EL (cell line): ENCODE results near the gene CCDC57.
"Not testable (repeated sequence)": the region's sequence is repeated elsewhere in the genome, so short reads cannot be mapped to it uniquely, and the experiment has no call there.

ENCODE experiments used
- DNase-seq: peaks from one replicate; pipeline ENCODE4 v3.0.0-alpha.2; 2016

Gene CCDC57

DNA sequence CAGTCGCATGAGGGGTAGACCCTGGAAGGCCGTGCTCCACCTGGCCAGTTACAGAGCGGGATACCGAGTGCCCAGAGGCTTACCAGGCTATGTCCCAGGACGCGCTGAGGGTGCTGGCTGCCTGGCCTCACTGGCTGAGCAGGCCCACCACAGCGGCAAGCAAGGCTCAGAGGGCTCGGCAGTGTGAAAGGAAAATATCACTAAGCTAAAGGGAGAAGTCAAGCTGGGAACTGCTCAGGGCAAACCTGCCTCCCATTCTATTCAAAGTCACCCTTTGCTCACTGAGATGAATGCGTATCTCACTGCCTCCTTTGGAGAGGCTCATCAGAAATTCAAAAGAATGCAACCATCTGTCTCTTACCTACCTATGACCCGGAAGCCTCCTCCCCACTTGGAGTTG, 37.4 kb downstream of the CCDC57 start:
- DNase-seq, result no peak

DNA sequence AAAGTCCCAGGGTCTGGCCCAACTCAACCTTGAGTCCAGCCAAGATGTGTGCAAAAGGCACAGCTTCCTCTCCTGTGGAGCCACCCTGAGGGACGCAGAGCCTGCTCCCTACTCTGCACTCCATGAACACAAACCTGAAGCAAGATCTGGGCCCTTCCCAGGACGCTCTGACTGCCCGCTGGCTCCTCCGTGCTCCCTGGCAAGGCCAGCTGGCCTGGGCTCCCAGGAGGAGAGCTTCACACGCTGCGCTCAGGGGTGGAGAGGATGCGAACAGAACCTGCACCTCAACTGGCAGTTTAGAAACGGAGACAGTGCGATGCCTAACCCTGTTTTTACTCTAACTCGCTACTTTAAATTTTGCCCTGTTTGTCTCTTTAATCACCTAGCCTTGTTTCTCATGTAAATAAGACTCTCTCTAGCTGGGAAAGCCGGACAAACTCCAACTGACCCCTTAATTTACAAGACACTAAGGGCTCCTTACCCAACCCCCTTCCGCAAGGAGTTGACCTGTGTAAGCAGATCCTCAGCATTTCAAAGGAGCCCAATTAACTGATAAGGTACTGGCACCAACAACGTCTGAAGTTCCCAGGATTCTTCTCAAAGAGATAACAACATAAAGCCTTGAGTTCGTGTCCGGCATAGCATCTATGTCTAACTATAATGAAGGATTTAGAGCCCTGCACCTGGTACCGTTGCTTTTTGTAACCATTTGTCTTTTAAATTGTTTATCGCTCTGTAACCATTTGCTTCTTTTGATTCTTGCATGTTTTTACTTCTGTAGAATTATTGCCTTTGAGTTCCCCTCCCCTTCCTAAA, 38.4 kb downstream of the CCDC57 start:
- DNase-seq, result not testable (repeated sequence)

DNA sequence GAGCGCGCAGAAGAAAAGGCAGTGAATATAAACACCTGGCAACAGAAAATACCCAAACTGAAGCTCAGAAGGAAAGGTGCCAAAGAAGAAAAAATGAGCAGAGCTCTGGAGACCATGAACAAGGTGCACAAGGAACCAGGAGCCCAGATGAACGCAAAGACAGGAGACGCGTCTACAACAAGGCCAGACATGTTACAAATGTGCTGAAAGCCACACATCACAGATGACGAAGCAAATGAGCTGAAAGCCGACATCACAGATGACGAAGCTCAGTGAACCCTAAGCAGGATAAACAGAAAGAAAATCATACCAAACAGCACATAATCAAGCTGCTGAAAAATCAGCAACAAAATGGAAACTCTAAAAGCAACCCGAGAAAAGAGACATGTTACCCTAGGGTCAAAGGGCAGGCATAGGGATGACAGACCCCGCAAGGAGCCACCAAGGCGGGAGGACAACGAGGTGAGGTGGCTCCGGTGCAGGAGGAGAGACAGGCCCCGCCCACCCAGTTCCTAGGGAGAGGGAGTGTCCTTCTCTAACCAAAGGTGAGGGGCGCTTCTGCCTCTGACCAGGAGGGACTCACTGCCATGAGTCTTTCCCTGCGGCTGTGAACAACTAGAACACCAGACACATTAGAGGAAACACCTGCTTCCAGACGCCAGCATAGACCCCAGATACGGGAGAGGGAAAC, 39.1 kb downstream of the CCDC57 start:
- no peak for DNase-seq

DNA sequence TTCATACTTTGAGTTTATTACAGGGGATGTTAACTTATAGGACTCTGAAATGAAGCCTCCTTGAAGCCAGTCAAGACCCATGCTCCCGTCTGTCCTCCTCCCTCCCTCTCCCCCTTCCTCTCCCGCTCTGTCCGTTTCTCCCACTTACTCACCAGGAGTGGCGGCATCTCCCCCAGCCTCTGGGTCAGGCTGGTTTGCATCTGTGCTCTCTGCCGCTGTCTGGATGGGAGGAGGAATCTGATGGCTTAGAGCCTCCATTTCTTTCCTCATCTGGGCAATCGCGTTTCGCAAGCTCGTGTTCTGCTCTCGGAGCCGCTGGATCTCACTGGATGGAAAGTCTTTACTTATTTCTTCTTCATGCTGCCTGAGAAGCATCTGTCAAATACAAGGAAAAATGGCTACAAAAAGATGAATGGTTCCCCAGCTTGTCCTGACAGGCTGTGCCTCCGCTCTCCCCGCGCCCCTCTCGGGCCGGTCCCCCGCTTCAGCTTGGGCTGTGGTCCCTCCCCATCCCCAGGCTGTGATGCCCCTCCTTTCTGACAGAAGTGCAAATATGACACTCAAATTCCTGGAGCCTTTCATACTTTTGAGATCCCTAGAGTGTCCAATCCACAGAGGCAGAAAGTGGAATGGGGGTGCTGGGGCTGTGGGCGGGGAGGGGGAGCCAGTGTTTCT, 40.0 kb downstream of the CCDC57 start:
- no peak for DNase-seq

DNA sequence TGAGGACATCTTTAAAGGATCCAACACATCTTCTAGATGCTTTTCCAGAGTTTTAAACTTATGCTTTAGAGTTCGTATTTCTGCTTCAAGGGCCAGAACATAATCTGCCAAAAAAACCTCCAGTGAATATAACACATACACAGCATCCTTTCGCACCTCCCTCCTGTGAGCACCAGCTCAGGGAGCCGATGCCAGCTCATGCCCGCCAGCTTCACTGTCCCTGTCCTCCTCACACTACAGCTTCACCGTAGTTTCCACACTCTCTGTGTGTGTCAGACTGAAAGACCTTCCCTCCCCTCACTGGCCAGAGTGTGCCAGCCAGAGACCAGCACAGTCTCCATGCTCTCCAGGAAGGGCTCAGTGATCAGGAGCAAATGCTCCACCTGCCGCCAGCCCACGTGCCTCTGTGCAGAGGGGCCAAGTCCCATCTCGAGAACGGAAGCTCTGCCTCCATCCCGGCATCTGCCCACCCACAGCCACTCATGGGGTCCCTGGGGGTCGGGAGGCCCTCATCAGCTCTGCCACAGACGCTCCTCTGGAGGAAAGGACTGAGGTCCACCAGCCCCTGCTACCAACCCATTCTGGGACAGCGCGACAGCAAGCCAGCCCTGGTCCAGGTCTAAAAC, 40.8 kb downstream of the CCDC57 start:
- DNase-seq, result no peak

DNA sequence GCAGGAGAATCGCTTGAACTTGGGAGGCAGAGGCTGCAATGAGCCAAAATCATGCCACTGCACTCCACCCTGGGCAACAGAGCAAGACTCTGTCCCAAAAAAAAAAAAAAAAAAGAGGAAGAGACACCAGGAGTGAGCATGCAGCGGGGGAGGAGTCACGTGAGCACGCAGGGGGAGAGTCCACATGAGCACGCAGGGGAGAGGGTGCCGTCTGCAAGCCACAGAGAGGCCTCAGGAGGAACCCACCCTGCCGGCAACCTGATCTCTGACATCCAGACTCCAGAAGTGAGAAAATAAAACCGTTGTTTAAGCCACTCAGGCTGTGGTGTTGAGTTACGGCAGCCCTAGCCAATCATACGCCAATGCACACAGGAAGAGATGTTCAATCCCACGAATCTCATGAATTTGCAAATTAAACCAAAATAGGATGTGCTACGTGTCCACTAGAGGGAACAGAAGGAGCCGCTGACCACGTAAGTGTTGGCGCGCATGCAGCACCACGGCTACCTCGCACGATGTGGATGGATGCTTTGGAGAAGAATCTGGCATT, 42.2 kb downstream of the CCDC57 start:
- no peak for DNase-seq

DNA sequence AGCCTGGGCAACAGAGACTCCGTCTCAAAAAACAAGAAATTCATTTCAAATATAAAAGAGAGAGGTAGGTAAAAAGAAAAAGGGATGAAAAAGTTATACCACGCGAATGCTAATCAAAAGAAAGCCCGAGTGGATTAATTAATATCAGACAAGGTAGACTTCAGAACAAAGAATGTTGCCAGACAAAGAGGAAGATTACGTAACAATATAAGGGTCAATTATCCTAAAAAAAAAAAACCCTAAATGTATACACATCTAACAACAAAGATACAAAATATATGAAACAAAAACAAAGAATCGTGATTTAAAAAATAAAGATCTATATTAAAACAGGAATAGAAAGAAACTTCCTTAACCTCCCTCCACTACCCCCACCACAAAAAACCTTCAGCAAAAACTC, 44.1 kb downstream of the CCDC57 start:
- DNase-seq, result no peak

DNA sequence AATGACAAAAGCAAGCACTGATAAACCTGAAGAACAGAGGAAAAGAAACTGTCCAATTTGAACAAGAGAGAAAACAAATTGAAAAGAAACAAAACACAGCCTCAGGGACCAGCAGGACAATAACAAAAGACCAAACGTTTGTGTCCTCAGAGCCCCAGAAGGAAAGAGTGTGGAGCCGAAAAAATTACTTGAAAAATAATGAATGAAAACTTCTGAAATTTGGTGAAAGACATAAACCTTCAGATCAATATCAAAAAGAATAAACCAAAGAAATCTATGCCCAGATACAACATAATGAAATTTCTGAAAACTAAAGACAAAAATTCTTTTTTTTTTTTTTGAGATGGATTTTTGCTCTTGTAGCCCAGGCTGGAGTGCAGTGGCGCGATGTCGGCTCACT, 45.6 kb downstream of the CCDC57 start:
- no peak for DNase-seq

DNA sequence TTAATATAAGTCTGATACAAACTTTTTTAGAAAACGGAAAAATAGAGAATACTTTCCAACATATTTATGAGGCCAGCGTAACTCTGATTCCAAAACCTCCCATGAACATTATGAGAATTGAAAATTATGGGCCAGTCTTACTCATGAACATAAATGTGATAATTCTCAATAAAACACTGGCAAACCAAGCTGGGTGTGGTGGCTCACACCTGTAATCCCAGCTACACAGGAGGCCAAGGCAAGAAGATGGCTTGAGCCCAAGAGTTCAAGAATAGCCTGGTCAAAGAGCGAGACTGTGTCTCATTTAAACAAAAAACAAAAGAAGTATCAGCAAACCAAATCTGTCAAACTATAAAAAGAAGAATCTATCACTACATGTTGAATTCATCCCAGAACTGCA, 47.8 kb downstream of the CCDC57 start:
- DNase-seq, result no peak

DNA sequence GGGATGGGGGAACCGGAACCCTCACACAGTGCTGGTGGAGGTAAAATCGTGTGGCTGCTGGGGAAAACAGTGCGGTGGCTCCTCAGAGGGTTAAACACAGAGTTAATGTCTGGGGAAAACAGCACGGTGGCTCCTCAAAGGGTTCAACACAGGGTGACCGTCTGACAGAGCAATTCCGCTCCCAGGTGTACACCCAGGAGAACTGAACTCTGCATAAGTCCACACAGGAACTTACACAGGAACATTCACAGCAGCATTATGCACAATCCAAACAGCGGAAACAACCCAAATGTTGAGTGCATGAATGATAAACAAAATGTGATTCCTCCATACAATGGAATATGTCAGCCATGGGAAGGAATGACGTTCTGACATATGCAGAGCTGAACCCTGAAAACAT, 51.4 kb downstream of the CCDC57 start:
- no peak for DNase-seq

DNA sequence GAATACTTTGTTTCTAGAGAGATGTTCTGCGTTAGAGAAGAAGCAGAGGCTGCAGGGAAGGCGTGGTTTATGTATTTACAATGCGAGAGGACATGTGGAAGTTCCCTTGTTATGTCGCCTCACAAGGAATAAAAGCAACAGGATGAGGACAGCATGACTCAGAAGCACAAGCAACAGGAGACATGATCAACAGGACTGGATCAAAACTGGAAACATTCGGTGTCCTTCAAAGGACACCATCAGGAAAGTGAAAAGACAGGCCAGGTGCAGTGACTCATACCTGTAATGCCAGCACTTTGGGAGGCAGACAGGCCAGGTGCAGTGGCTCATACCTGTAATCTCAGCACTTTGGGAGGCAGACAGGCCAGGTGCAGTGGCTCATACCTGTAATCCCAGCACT, 52.6 kb downstream of the CCDC57 start:
- DNase-seq, result peak; percentile 15

DNA sequence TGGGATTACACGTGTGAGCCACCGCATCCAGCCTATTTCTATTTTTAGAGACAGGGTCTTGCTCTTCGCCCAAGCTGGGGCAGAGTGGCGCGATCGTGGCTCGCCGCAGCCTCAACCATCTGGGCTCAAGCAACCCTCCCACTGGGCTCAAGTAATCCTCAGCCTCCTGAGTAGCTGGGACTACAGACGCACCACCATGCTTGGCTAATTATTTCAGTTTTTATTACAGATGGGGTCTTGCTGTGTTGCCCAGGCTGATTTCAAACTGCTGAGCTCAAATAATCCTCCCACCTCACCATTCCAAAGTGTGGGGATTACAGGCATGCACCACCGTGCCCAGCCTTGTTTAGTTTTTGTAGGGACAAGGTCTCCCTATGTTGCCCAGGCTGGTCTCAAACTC, 53.8 kb downstream of the CCDC57 start:
- no peak for DNase-seq

DNA sequence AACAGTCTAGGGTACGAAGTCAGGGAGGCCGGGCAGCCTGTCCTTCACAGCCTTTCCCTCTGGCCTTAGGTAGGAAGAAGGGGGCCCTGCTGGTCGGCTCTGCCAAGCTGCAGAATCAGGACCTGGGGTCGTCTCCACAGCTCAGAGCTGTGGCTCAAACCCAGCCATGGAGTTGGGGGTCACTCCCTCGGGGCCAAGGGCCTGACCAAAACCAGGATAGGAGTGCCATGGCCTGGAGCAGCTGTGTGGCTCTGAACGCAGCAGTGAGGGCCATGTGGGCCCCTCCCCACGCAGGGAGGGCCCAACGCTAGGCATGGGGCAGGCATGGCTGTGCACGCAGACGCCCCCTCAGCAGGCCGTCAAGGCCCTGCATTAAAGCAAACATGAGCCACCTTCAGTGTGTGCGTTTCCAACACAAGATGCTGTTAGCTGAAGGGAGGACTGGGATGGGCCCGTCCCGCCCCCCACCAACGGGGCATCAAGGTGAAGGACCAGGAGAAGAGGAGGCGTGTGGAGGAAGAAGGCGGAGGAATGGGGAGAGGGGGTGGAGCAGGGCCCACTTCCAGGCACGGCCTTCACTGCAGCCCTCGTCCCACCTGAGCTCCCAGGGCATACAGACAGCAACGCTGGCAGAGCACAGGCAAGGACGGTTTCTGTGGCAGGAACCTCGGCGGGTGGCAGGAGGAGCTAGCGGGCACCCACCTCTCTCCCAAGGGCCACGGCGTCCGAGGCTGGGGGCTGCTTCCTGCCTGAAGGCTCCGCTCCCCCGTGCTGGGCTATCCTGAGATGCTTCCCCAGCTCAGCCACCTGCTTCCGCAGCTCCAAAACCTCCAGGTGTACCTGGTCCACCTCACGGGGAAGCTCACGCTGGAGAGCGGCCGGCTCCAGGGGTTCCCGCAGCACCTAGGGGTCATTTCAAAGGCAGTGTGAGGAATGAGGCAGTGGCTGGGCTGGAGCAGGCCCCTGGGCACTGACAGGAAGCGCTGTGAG, 55.3 kb downstream of the CCDC57 start:
- DNase-seq, result no peak

DNA sequence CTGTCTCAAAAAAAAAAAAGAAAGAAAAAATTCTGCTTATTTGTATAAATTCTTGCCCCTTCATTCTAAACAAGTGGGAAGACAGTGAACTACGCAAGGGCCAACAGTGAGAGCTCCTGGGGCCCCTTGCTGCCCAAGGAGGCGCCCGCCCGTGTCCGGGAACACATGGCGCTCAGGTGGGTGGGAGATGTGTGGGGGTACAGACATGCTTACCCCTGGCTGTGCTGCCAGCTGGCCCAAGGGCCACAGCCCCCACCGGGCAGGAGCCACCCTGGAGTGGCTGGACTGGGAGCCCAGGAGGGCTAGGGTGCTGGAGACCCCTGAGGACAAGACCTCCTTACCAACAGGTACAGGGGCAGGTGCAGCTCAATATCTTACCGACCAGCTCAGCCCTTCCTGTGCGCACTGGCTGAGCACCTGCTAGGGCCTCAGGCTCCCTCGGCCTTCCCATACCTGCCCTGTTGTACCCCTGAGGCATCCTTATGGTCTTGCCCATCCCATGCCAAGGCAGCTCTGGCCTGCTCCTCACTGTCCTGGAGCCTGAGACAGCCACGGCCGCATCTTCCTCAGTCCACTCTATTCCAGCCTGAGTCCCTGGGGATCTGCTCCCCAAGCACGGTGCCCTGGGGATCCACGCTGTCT, 56.2 kb downstream of the CCDC57 start:
- no peak for DNase-seq

DNA sequence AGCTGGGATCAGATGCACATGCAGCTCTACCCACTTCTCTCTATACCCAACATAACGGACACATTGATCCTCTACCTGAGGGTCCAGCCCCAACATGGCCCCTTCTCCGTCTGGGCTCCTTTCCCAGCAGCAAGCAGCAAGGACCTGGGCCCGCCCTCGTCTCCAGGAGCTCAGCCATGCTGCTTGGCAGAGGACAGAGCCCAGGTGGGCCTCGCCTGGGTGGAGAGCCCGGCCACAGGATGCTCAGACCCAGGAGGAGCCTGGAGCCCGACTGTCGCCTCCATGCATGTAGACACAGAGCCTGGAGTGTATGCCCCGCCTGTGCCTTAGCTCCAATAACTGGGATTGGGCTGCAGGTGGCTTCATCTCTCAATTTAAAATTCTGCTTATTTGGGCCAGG, 57.0 kb downstream of the CCDC57 start:
- no peak for DNase-seq

DNA sequence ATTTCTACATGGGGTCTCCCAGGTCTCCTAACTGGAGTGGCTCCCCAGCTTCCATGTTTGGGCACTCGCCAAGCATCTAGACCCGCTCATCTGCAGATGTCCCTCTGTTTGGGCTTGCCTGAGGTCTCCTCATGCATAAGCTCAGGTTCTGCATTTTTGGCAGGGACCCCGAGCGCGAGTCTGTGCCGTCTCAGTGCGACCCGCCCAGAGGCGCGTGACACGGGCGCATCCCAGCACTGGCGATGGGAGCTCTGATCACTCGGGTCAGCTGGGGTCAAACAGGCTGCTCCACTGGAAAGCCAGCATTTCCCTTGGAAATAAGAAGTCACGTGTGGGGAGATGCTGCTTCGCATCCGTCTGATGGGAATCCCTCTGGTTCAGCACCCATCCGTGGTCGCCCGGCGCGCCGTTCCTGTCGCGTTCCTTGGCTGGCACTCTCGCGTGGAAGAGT, 57.7 kb downstream of the CCDC57 start:
- no peak for DNase-seq

DNA sequence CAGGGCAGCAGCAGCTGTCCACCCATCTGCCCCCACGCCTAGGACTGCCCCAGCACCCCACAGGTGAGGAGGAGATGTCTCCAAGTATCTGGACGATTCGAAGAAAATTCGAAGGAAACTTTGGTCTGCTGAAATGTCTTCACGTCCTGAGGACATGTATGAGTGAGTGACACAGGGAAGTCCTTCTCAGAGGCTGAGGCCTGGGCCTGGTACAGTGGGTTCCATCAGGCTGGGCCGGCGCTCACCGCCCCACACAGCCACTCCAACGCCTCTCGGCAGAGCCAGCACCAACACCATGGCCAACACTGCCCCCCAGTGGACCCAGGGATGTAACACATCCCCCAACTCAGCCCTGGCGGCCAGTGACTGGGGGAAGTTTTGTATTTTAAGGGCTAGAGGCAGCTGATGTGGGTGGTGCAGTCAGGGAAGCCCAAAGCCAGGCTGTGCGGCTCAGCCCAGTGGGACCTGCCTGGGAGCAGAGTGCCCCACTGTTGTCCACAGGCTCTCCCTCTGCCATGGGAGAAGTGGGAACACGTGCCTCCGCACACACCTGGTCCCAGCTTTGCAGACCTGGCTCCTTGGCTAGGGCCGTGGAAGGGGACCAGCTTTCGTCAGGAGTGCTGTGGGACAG, 58.8 kb downstream of the CCDC57 start:
- DNase-seq, result peak; percentile 68

DNA sequence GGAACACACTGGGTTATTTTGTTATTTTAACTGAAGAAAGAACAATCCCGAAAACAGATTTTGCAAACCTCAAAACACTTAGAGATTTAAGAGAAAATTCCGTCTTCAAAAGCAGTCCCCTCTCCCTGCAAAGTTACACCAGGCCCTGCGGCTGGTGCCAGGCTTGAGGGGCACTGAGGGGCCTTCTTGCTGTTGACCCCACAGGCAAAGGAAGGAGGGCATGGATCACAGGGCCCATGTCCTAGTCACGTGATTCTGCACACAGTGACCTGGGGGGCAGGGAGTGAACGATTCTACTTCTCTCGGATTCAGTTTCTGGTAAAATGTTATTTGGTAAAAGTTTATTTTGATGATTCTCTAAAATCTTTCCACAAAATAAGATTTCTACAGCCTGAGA, 59.3 kb downstream of the CCDC57 start:
- no peak for DNase-seq

DNA sequence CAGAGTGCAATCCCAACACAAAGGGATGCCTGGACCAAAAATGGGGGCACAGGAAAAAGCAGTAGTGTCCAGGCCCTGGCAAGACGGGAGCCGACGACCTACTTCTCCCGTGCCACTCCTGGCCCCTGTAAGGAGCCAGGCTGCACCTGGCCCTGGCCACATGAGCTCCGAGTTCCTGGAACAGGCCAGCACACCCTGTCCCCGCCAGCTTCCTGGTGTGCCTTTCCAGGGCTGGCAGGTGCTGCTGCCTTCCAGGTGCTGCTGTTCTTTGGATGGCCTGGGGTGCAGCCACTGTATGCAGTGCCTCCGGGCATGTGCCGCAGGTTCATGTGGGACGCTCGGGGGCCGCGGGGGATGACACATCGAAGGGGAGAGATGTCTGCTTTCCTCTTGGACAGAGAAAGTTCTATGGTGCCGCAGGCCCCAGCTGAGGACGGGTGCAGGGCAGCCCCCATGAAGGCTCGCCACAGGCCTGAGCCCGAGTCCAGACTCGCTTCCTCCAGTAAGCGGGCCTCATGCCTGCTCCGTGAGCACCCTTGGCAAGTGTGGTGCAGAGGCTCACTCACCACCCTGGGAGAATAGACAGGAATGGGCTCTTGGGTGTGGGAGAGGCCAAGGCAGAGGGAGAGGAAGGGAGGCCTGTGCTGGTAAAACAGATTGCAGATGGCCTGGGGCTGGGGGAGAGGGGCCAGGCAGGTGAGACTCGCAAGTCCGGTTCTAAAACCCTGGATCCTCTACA, 59.9 kb downstream of the CCDC57 start:
- no peak for DNase-seq

DNA sequence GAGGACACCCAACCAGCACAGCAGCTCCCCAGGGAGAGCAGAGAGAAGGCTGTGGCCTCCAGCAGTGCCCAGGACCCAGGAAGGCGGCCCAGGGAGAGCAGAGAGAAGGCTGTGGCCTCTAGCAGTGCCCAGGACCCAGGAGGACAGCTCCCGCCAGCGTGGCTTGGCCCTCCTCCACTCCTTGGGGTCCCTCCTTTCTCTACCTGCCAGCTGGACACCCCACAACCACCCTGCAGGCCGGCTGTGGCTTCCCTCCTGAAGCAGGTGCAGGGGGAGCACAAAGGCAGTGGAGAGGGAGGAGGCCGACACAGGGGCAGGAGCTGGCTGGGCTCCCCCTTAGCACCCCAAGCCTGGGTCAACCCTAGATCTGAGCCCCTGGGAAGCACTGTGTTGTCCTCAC, 60.5 kb downstream of the CCDC57 start:
- DNase-seq, result no peak
